ENCODE data around the gene RABAC1. TPM values are rescaled to one million over a fixed set of nuclear protein-coding genes. Genes with fewer than 3 reads are reported as not detected.

Gene RABAC1
- total and polyA plus RNA-seq, 4 experiments from 2014 or later: 97.4 to 256 (median 149) TPM

DNA sequence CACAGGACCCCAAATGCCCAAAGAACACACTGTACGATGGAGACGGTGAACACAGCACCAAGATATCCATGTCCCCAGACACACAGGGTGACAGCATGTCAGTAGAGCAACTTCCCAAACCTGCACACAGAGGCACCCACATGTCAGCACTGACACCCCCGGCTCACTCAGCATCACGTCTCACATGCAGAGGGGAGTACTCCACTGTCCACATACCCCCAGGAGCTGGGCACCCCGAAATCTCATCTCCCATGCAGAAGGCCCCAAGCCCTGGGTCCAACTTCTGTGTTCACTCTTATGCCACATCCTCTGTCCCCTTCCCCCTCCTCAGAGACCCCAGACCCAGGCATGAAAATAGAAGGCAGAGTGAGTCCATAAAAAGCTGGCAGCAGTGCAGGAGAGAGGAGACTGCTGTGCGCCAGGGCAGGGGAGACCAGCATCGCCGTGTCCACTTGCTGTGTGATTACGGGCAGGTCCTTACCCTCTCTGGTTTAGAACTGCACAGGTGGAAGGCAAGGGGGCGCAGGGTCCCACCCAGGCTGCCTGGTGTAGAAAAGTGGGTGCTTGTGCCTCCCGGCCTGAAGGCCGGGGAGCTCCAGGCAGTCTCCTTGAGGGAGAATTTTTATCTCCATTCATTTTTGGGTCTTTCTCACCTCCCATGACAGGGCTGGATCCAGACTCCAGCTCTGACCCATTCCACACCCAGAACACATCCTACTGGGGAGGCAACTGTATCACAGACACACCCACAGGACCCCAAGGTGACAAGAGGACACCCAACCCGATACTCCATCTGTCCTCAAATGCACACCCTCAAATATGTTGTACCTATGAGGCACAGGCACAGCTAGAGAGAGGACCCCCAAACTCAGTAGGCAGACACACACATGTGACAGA, 47.9 kb downstream of the RABAC1 start:
- intact Hi-C loops (cut with micrococcal nuclease): loop anchor here (1.0 to 5.0 kb wide), 2 partner anchors 24 to 36 kb away; no protein-coding TSS in a partner anchor
- H3K27me3 Mint-ChIP-seq: peaks cover 7 to 14% of the 10 kb centered on the region in 2 donors
- peak overlapping the region in 5 of 7 donors; percentile 53 to 78 (median 61) for H3K27ac Mint-ChIP-seq
- CTCF ChIA-PET (ENCODE audit: partially characterized antibody): interaction anchor here (1.2 to 1.5 kb wide), 3 partner anchors 11 to 51 kb away, joined by 3 to 4 read pairs (median 3); partner anchors contain the start of gene RPS19
- H3K36me3 Mint-ChIP-seq: peaks cover 7 to 11% of the 10 kb centered on the region in 2 donors
- peak in 2 of 5 donors; percentile 34 to 50 for DNase-seq
- no peaks in the 10 kb centered on the region for H3K9me3 ChIP-seq (ENCODE audit: control insufficient read depth in 1 of 2, low read length in 2 of 2)
- peaks cover 0 to 2% (median 0%) of the 10 kb centered on the region in 8 donors for H3K9me3 Mint-ChIP-seq
- peaks cover 8% of the 10 kb centered on the region for H3K36me3 ChIP-seq (ENCODE audit: insufficient read depth, low read length)
- H3K4me3 ChIP-seq (ENCODE audit: low read length in 2 of 2): no peak overlapping the region
- H3K27me3 ChIP-seq (ENCODE audit: insufficient read depth, low read length): peaks cover 22% of the 10 kb centered on the region
- peak overlapping the region in 7 of 8 donors; percentile 7 to 59 (median 48) for H3K4me3 Mint-ChIP-seq
- POLR2A ChIA-PET (ENCODE audit: partially characterized antibody): interaction anchor here (0.7 to 19.1 kb wide), 15 partner anchors 8 to 52 kb away, joined by 3 to 349 read pairs (median 12); partner anchors contain the start of genes ARHGEF1, CD79A, ERFL and RPS19
- peaks cover 44% of the 10 kb centered on the region for H3K4me1 ChIP-seq (ENCODE audit: insufficient read depth, low read length)
- no peak overlapping the region for H3K27ac ChIP-seq (ENCODE audit: low read depth, low read length)
- peaks cover 26 to 61% (median 30%) of the 10 kb centered on the region in 4 donors for H3K4me1 Mint-ChIP-seq

DNA sequence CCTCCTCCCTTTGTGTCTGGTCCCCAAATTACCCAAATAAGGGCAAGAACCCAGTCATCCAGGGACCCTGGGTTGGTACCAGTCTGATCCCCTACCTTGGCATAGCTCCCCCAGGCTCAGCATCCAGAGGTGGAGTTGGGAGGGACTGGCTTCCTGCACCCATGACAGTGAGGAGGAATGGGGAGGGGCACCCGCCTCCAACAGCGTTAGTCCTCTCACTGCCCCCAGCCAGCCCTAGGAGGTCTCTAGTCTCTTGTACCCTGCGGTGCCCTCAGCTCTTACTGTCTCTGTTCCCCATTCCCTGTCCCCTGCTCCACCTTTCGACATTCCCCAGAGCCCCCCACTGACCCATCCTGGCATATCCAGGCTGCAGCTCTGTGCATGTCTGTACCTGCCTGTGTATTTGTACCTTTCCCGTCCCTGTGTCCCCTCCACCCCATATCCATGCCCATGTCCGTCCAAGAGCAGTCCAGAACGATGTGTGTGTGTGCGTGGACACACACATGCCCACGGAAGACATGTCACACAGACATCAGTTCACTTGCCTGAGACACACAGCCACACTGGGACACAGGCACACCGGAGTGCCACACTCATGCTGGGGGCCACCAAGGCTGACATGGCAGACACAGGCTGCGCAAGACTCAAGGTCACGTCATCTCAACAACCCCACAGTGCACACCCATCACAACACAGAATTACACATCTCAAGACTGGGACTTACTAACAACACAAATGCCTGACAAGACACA, 48.7 kb downstream of the RABAC1 start:
- H3K4me3 Mint-ChIP-seq: peak overlapping the region in 2 of 8 donors; percentile 9 to 50
- peaks cover 7 to 14% of the 10 kb centered on the region in 2 donors for H3K27me3 Mint-ChIP-seq
- CTCF ChIA-PET (ENCODE audit: partially characterized antibody): interaction anchor here (1.5 kb wide), 1 partner anchor 37 kb away, joined by 4 read pairs; no protein-coding TSS in a partner anchor
- H3K36me3 Mint-ChIP-seq: peaks cover 15 to 19% of the 10 kb centered on the region in 2 donors
- H3K9me3 Mint-ChIP-seq: peaks cover 0 to 2% (median 0%) of the 10 kb centered on the region in 8 donors
- H3K4me3 ChIP-seq (ENCODE audit: low read length in 2 of 2): no peak overlapping the region
- peaks cover 16% of the 10 kb centered on the region for H3K36me3 ChIP-seq (ENCODE audit: insufficient read depth, low read length)
- no peak overlapping the region for H3K27ac ChIP-seq (ENCODE audit: low read depth, low read length)
- H3K4me1 ChIP-seq (ENCODE audit: insufficient read depth, low read length): peaks cover 38% of the 10 kb centered on the region
- intact Hi-C loops (cut with micrococcal nuclease): loop anchor here (5.0 kb wide), 1 partner anchor 37 kb away; no protein-coding TSS in a partner anchor
- H3K9me3 ChIP-seq (ENCODE audit: control insufficient read depth in 1 of 2, low read length in 2 of 2): no peaks in the 10 kb centered on the region
- H3K4me1 Mint-ChIP-seq: peaks cover 33 to 67% (median 35%) of the 10 kb centered on the region in 4 donors
- DNase-seq: peak in 2 of 5 donors; percentile 22 to 23
- peaks cover 14% of the 10 kb centered on the region for H3K27me3 ChIP-seq (ENCODE audit: insufficient read depth, low read length)
- POLR2A ChIA-PET (ENCODE audit: partially characterized antibody): interaction anchor here (1.0 to 19.1 kb wide), 10 partner anchors 9 to 51 kb away, joined by 3 to 349 read pairs (median 22); partner anchors contain the start of genes ARHGEF1, CD79A, ERFL and RPS19
- H3K27ac Mint-ChIP-seq: peak overlapping the region in 6 of 7 donors; percentile 20 to 78 (median 60)

DNA sequence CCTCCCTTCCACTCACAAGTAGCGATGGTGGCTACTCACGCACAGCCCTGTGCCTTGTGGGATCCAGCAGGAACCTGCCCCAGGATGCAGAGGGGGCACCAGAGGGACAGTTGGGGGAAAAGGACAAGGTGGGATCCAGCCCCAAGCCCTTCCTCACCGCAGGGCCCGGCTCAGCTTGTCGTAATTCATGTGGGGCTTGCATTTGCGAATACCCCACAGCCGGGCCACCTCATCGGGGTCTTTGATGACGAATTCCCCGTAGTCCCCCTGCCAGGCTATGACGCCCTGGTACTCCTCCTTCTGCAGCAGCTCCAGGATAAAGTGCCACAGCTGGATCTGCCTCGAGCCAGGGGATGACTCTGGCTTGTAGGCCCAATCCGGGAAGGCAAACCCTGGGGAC, 49.4 kb downstream of the RABAC1 start:
- CTCF ChIA-PET (ENCODE audit: partially characterized antibody): interaction anchor here (1.5 kb wide), 1 partner anchor 36 kb away, joined by 4 read pairs; no protein-coding TSS in a partner anchor
- H3K4me1 ChIP-seq (ENCODE audit: insufficient read depth, low read length): peaks cover 39% of the 10 kb centered on the region
- Mint-ChIP-seq H3K9me3 (peaks cover 0 to 2% (median 0%) of the 10 kb centered on the region in 8 donors), H3K4me3 (no peak overlapping the region), H3K27ac (peak overlapping the region in 2 of 7 donors; percentile 65 to 78), H3K27me3 (peaks cover 7 to 14% of the 10 kb centered on the region in 2 donors), H3K4me1 (peaks cover 36 to 67% (median 39%) of the 10 kb centered on the region in 4 donors), H3K36me3 (peaks cover 22 to 26% of the 10 kb centered on the region in 2 donors)
- peaks cover 9% of the 10 kb centered on the region for H3K27me3 ChIP-seq (ENCODE audit: insufficient read depth, low read length)
- POLR2A ChIA-PET (ENCODE audit: partially characterized antibody): interaction anchor here (1.0 to 19.1 kb wide), 10 partner anchors 8 to 50 kb away, joined by 3 to 349 read pairs (median 22); partner anchors contain the start of genes ARHGEF1, CD79A, ERFL and RPS19
- no peak overlapping the region for H3K4me3 ChIP-seq (ENCODE audit: low read length in 2 of 2)
- H3K36me3 ChIP-seq (ENCODE audit: insufficient read depth, low read length): peaks cover 23% of the 10 kb centered on the region
- intact Hi-C loops (cut with micrococcal nuclease): loop anchor here (5.0 kb wide), 1 partner anchor 38 kb away; no protein-coding TSS in a partner anchor
- no peaks in the 10 kb centered on the region for H3K9me3 ChIP-seq (ENCODE audit: control insufficient read depth in 1 of 2, low read length in 2 of 2)
- DNase-seq: peak in 1 of 5 donors; percentile 31
- no peak overlapping the region for H3K27ac ChIP-seq (ENCODE audit: low read depth, low read length)

DNA sequence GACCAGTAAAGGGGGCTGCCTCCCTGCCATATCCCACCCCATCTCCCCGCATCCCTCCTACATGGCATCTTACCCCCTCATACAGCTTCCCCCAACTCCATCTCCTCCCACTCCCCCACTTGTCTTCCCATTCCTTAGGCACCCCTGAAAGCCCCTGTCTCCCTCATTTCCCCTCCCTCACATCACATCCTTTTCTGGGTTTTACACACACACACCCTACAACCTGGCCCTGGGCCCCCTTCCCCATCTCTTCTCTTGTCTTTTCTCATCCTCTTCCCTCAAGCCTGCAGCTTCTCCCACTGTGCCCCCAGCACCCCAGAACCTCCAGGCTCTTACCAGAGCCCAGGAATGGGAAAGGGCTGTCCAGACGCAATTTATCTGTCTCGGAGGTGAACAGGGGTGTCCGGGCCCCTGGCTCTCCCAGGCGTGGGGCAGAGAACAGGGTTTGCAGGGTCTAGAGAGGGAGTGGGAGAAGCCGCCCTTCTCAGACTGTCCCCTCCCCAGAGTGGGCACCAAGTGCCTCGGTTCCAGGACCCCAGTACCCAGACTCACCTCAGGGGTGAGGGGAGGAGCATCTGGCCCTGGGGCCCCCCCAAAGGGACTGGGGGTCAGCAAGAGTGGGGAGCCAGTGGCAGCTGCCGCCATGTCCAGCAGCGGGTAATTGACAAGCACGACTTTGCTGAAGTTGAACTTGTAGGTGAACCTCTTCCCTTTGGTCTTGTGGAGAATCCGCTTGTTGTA, 50.2 kb downstream of the RABAC1 start:
- H3K4me1 ChIP-seq (ENCODE audit: insufficient read depth, low read length): peaks cover 35% of the 10 kb centered on the region
- H3K4me1 Mint-ChIP-seq: peaks cover 37 to 66% (median 40%) of the 10 kb centered on the region in 4 donors
- POLR2A ChIA-PET (ENCODE audit: partially characterized antibody): interaction anchor here (0.7 to 19.1 kb wide), 13 partner anchors 10 to 50 kb away, joined by 3 to 349 read pairs (median 10); partner anchors contain the start of genes ARHGEF1, CD79A, ERFL and RABAC1

DNA sequence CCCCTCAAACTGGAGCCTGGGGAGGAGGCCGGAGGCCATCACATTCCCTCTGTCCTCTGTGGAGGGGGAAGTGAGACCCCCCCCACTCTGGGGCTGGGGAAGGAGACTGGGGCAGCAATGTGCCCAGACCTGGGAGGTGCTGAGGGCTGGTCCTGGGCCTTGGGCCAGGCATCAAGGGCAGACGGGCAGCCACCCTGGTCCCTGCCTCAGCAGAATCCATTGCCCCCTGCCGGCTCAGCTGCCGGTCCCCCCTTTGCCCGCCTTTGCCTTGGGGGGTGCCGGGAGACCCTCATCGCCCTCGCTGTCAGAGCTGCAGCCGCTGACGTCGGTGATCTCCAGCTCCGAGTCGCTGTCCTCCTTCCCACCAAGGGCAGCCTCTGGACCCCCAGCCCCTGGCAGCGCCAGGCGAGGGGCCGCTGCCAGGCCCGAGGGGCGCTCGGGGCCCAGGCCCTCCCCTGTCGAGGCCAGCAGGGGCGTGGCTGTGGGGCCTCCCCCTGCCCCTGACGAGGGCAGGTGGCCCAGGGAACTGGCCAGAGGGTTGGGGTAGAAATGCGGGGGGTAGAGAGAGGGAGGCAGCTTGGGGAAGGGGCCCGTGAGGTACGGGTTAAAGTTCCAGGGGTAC, 51.0 kb downstream of the RABAC1 start:
- Mint-ChIP-seq H3K4me1 (peaks cover 36 to 58% (median 44%) of the 10 kb centered on the region in 4 donors), H3K27me3 (peaks cover 0 to 7% of the 10 kb centered on the region in 2 donors), H3K36me3 (peaks cover 34 to 39% of the 10 kb centered on the region in 2 donors), H3K4me3 (no peak overlapping the region), H3K9me3 (peaks cover 0 to 2% (median 0%) of the 10 kb centered on the region in 8 donors), H3K27ac (no peak overlapping the region)
- H3K27me3 ChIP-seq (ENCODE audit: insufficient read depth, low read length): no peaks in the 10 kb centered on the region
- H3K27ac ChIP-seq (ENCODE audit: low read depth, low read length): no peak overlapping the region
- H3K36me3 ChIP-seq (ENCODE audit: insufficient read depth, low read length): peaks cover 39% of the 10 kb centered on the region
- ChIA-PET CTCF (ENCODE audit: partially characterized antibody) (no interaction called here), POLR2A (ENCODE audit: partially characterized antibody) (interaction anchor here (0.7 to 19.1 kb wide), 10 partner anchors 12 to 51 kb away, joined by 3 to 349 read pairs (median 4); partner anchors contain the start of genes ARHGEF1, RABAC1 and RPS19)
- no peak overlapping the region for H3K4me3 ChIP-seq (ENCODE audit: low read length in 2 of 2)
- intact Hi-C loops (cut with micrococcal nuclease): no loop called here
- no peaks in the 10 kb centered on the region for H3K9me3 ChIP-seq (ENCODE audit: control insufficient read depth in 1 of 2, low read length in 2 of 2)
- no peak for DNase-seq
- H3K4me1 ChIP-seq (ENCODE audit: insufficient read depth, low read length): peaks cover 36% of the 10 kb centered on the region

More for the DNA sequence above, 50.2 kb downstream of the RABAC1 start:
- H3K27me3 ChIP-seq (ENCODE audit: insufficient read depth, low read length): peaks cover 4% of the 10 kb centered on the region
- Mint-ChIP-seq H3K27me3 (peaks cover 3 to 11% of the 10 kb centered on the region in 2 donors), H3K36me3 (peaks cover 29 to 34% of the 10 kb centered on the region in 2 donors), H3K27ac (peak overlapping the region in 4 of 7 donors; percentile 22 to 65 (median 30)), H3K9me3 (peaks cover 0 to 2% (median 0%) of the 10 kb centered on the region in 8 donors), H3K4me3 (no peak overlapping the region)
- peaks cover 31% of the 10 kb centered on the region for H3K36me3 ChIP-seq (ENCODE audit: insufficient read depth, low read length)
- intact Hi-C loops (cut with micrococcal nuclease): no loop called here
- CTCF ChIA-PET (ENCODE audit: partially characterized antibody): no interaction called here
- no peak overlapping the region for H3K4me3 ChIP-seq (ENCODE audit: low read length in 2 of 2)
- no peak overlapping the region for H3K27ac ChIP-seq (ENCODE audit: low read depth, low read length)
- H3K9me3 ChIP-seq (ENCODE audit: control insufficient read depth in 1 of 2, low read length in 2 of 2): no peaks in the 10 kb centered on the region
- peak in 1 of 5 donors; percentile 37 for DNase-seq

Data from CD4-positive, alpha-beta memory T cell (primary cell).